ENCODE measurements around the gene CGRRF1.

CGRRF1 gene

DNA sequence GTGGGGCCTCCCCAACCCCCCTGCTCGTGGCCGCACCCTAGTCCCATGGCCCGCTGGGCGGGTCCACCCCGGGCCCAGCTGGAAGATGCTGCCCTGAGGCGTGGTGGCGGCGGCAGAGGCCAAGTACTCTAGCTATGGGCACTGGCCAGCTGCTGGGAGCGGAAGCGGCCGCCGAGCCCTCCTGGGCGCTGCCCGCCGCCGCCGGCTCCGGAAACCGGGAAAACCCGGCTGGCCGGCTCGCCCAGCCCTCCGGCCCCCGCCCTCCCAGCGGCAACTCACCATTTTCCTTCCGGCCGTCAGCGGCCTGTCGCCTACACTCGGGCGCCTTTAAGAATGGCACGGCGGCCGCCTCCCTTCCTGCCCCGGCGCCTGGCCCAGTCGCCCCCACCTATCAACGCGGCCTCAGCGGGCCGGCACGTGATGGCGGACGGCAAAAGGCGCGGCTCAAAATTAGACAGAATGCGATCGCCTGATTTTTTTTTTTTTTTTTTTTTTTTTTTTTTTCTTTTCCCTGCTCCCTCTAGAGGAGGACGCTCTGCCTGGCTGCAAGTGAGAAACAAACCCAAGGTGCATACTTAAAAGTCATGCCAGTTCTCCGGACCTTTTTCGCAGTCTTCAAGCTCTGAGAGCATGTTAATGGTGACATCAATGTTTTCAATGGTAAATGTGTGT is 20.9 kb upstream of the CGRRF1 start, which contains the start of gene GMFB:
Gene GMFB, minus strand, starts transcription at position 335 of the 672 bp plus-strand sequence. Its CDS starts 53 bp downstream, at position 282.
- H3K4me1 ChIP-seq (ENCODE audit: control extremely low read depth in 1 of 4, control insufficient read depth in 4 of 4, insufficient read depth in 4 of 4, low read length in 3 of 4) = peaks cover 14 to 47% (median 34%) of the 10 kb centered on the region in 4 experiments
- DNase-seq = peak; percentile 92 to 96 (median 94)
- H3K4me3 ChIP-seq (ENCODE audit: control insufficient read depth in 1 of 7, extremely low read depth in 1 of 7, insufficient read depth in 4 of 7, low read depth in 2 of 7, low read length in 6 of 7) = peak within 1 kb of the TSS; percentile 56 to 96 (median 88)
- 0% methylated on average over 39 of the region's 51 CpGs for WGBS (ENCODE audit: insufficient coverage)
- H3K27ac ChIP-seq (ENCODE audit: insufficient read depth in 1 of 2, low read depth in 1 of 2, low read length in 2 of 2, poor library complexity in 1 of 2, severe bottlenecking in 2 of 2) = peak within 1 kb of the TSS; percentile 74 to 89
- ChIA-PET CTCF (interaction anchor here (0.6 to 2.4 kb wide), 10 partner anchors 9 to 1790 kb away, joined by 3 to 7 read pairs (median 3); no protein-coding TSS in a partner anchor), POLR2A (interaction anchor here (0.6 to 2.3 kb wide), 3 partner anchors 13 to 47 kb away, joined by 3 to 5 read pairs (median 5); no protein-coding TSS in a partner anchor)
- H3K9me3 ChIP-seq (ENCODE audit: control extremely low read depth in 1 of 5, control insufficient read depth in 4 of 5, insufficient read depth in 2 of 5, low read depth in 1 of 5, low read length in 4 of 5) = no peaks in the 10 kb centered on the region
- H3K27me3 ChIP-seq (replicated peaks in 2 of 5; ENCODE audit: control insufficient read depth in 4 of 5, insufficient read depth in 5 of 5, low read length in 4 of 5) = no peaks in the 10 kb centered on the region
- H3K36me3 ChIP-seq (ENCODE audit: control insufficient read depth in 4 of 4, insufficient read depth in 4 of 4, low read length in 3 of 4) = no peaks in the 10 kb centered on the region

DNA sequence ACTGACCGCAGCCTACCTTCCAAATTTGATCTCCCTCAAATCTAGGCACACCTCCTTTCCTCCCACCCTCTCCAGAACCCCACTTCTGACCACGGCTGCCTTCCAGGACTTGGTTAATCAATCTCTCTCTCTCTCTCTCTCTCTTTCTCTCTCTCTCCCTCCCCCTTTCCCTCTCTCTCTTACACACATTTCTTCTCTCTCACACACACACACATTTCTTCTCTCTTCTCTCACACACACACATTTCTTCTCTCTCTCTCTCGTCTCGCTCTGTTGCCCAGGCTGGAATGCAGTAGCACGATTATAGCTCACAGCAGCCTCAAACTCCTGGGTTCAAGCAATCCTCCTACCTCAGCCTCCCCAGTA is 20.4 kb upstream of the CGRRF1 start:
- no peaks in the 10 kb centered on the region for H3K9me3 ChIP-seq (ENCODE audit: control extremely low read depth in 1 of 5, control insufficient read depth in 4 of 5, insufficient read depth in 2 of 5, low read depth in 1 of 5, low read length in 4 of 5)
- CTCF ChIA-PET = interaction anchor here (0.9 to 1.1 kb wide), 2 partner anchors 10 to 20 kb away, joined by 3 read pairs; no protein-coding TSS in a partner anchor
- DNase-seq = no peak
- H3K4me3 ChIP-seq (ENCODE audit: control insufficient read depth in 1 of 7, extremely low read depth in 1 of 7, insufficient read depth in 4 of 7, low read depth in 2 of 7, low read length in 6 of 7) = peak overlapping the region in 6 of 7 experiments; percentile 71 to 96 (median 88)
- POLR2A ChIA-PET = interaction anchor here (1.0 to 2.3 kb wide), 2 partner anchors 12 to 15 kb away, joined by 3 to 5 read pairs; no protein-coding TSS in a partner anchor
- H3K4me1 ChIP-seq (ENCODE audit: control extremely low read depth in 1 of 4, control insufficient read depth in 4 of 4, insufficient read depth in 4 of 4, low read length in 3 of 4) = peaks cover 14 to 42% (median 32%) of the 10 kb centered on the region in 4 experiments
- no peaks in the 10 kb centered on the region for H3K36me3 ChIP-seq (ENCODE audit: control insufficient read depth in 4 of 4, insufficient read depth in 4 of 4, low read length in 3 of 4)
- H3K27ac ChIP-seq (ENCODE audit: insufficient read depth in 1 of 2, low read depth in 1 of 2, low read length in 2 of 2, poor library complexity in 1 of 2, severe bottlenecking in 2 of 2) = peak overlapping the region in 1 of 2 experiments; percentile 89
- 59% methylated on average over 4 of the region's 5 CpGs for WGBS (ENCODE audit: insufficient coverage)
- H3K27me3 ChIP-seq (replicated peaks in 2 of 5; ENCODE audit: control insufficient read depth in 4 of 5, insufficient read depth in 5 of 5, low read length in 4 of 5) = no peaks in the 10 kb centered on the region

DNA sequence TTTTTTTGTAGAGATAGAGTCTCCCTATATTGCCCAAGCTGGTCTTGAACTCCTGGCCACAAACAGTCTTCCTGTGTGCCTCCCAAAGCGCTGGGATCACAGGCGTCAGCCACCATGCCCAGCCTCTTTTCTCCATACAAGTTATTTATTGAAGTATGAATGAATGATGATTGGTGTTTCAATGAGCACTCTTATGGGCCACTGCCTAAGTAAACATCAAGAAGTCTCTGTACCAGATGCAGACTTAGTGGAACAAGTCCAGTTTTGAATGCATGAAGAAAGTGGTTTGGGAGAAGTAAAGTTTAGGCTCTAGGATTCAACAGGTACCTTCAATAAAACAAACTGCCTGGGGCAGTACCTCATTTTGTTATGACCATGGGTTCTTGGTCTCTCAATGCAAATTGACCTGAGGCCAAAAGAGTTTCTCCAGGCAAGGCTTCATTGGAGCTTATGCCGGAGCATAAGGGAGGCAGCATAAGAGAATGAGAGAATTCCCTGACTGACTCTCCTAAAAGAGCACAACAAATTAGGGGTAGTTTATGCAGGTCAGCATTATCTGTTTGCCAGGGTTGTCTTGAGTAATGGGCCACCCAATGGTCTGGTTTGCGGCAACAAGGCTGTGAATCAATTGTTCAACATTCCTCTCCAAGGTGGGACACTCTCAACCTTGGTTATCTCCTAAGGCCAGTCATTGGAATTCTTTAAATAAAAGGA is 19.8 kb upstream of the CGRRF1 start:
- no peaks in the 10 kb centered on the region for H3K36me3 ChIP-seq (ENCODE audit: control insufficient read depth in 4 of 4, insufficient read depth in 4 of 4, low read length in 3 of 4)
- ChIA-PET POLR2A (interaction anchor here (1.0 kb wide), 2 partner anchors 12 to 50 kb away, joined by 3 to 5 read pairs; no protein-coding TSS in a partner anchor), CTCF (interaction anchor here (0.9 to 1.1 kb wide), 3 partner anchors 10 to 39 kb away, joined by 3 read pairs; no protein-coding TSS in a partner anchor)
- H3K9me3 ChIP-seq (ENCODE audit: control extremely low read depth in 1 of 5, control insufficient read depth in 4 of 5, insufficient read depth in 2 of 5, low read depth in 1 of 5, low read length in 4 of 5) = no peaks in the 10 kb centered on the region
- peaks cover 14 to 37% (median 30%) of the 10 kb centered on the region in 4 experiments for H3K4me1 ChIP-seq (ENCODE audit: control extremely low read depth in 1 of 4, control insufficient read depth in 4 of 4, insufficient read depth in 4 of 4, low read length in 3 of 4)
- H3K4me3 ChIP-seq (ENCODE audit: control insufficient read depth in 1 of 7, extremely low read depth in 1 of 7, insufficient read depth in 4 of 7, low read depth in 2 of 7, low read length in 6 of 7) = peak overlapping the region in 4 of 7 experiments; percentile 84 to 96 (median 92)
- H3K27me3 ChIP-seq (replicated peaks in 2 of 5; ENCODE audit: control insufficient read depth in 4 of 5, insufficient read depth in 5 of 5, low read length in 4 of 5) = no peaks in the 10 kb centered on the region
- no peak for DNase-seq
- peak overlapping the region in 1 of 2 experiments; percentile 89 for H3K27ac ChIP-seq (ENCODE audit: insufficient read depth in 1 of 2, low read depth in 1 of 2, low read length in 2 of 2, poor library complexity in 1 of 2, severe bottlenecking in 2 of 2)
- 92% methylated on average over 2 of the region's 4 CpGs for WGBS (ENCODE audit: insufficient coverage)

DNA sequence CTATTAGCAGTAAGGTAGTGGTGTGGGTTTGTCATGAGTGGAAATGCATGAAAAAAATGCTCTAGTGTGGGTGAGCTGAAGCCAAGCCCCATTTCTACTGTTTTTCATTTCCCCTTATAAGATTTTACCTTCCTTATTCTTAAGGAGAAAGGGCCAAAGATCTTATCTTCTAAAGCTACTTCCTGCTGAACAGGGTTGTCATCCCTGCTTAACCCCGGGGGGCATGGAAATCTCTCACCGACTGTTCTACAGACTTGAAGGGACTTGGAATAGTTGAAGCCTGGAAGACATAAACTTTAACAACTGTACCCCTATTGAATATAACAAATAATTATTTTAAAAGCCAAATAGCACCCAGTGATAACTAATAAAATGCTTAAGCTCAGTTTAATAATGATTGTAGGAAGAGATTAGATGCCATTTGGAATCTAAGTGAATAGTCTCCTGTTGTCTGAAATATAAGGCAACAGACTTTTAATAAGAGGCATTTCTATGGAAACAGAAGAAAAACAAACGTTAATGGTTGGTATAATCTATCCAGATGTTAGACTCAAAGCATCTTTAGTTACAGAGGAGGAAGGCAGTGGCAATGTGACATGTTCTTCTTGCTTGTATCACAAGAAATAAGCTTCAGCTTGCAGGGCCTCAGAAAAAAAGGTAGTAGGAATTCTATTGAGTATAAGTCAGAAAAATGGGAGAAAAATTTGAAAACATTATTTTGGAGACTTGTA is 19.1 kb upstream of the CGRRF1 start:
- 33% methylated on average over 1 of the region's 3 CpGs for WGBS (ENCODE audit: insufficient coverage)
- Histone ChIP-seq H3K36me3 (ENCODE audit: control insufficient read depth in 4 of 4, insufficient read depth in 4 of 4, low read length in 3 of 4) (no peaks in the 10 kb centered on the region), H3K4me3 (ENCODE audit: control insufficient read depth in 1 of 7, extremely low read depth in 1 of 7, insufficient read depth in 4 of 7, low read depth in 2 of 7, low read length in 6 of 7) (peak overlapping the region in 1 of 7 experiments; percentile 11), H3K9me3 (ENCODE audit: control extremely low read depth in 1 of 5, control insufficient read depth in 4 of 5, insufficient read depth in 2 of 5, low read depth in 1 of 5, low read length in 4 of 5) (no peaks in the 10 kb centered on the region), H3K4me1 (ENCODE audit: control extremely low read depth in 1 of 4, control insufficient read depth in 4 of 4, insufficient read depth in 4 of 4, low read length in 3 of 4) (peaks cover 14 to 35% (median 30%) of the 10 kb centered on the region in 4 experiments), H3K27me3 (replicated peaks in 2 of 5; ENCODE audit: control insufficient read depth in 4 of 5, insufficient read depth in 5 of 5, low read length in 4 of 5) (no peaks in the 10 kb centered on the region), H3K27ac (ENCODE audit: insufficient read depth in 1 of 2, low read depth in 1 of 2, low read length in 2 of 2, poor library complexity in 1 of 2, severe bottlenecking in 2 of 2) (peak overlapping the region; percentile 47 to 60)
- DNase-seq = peak in 2 of 3 donors; percentile 71 to 84
- CTCF ChIA-PET = interaction anchor here (1.0 to 1.1 kb wide), 2 partner anchors 9 to 38 kb away, joined by 3 read pairs; no protein-coding TSS in a partner anchor
- POLR2A ChIA-PET = interaction anchor here (1.0 kb wide), 1 partner anchor 50 kb away, joined by 5 read pairs; no protein-coding TSS in a partner anchor

DNA sequence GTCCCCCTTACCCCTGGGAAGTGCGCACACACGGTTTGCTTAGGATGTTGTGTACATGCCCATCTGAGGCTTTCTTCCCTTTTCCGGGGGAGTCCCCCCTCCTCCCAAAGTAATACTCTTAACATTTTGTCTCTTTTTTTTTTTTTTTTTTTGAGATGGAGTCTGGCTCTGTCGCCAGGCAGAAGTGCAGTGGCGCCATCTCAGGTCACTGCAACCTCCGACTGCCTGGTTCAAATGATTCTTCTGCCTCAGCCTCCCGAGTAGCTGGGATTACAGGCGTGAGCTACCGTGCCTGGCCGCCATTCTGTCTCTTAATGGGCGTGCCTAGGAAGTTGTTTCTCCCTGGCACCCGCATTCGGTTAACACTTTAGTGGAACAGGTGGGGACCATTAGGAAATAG is 16.4 kb upstream of the CGRRF1 start:
- Histone ChIP-seq H3K36me3 (ENCODE audit: control insufficient read depth in 4 of 4, insufficient read depth in 4 of 4, low read length in 3 of 4) (no peaks in the 10 kb centered on the region), H3K9me3 (ENCODE audit: control extremely low read depth in 1 of 5, control insufficient read depth in 4 of 5, insufficient read depth in 2 of 5, low read depth in 1 of 5, low read length in 4 of 5) (no peaks in the 10 kb centered on the region), H3K4me3 (ENCODE audit: control insufficient read depth in 1 of 7, extremely low read depth in 1 of 7, insufficient read depth in 4 of 7, low read depth in 2 of 7, low read length in 6 of 7) (no peak overlapping the region), H3K4me1 (ENCODE audit: control extremely low read depth in 1 of 4, control insufficient read depth in 4 of 4, insufficient read depth in 4 of 4, low read length in 3 of 4) (peaks cover 8 to 22% (median 19%) of the 10 kb centered on the region in 4 experiments), H3K27me3 (replicated peaks in 2 of 5; ENCODE audit: control insufficient read depth in 4 of 5, insufficient read depth in 5 of 5, low read length in 4 of 5) (no peaks in the 10 kb centered on the region), H3K27ac (ENCODE audit: insufficient read depth in 1 of 2, low read depth in 1 of 2, low read length in 2 of 2, poor library complexity in 1 of 2, severe bottlenecking in 2 of 2) (no peak overlapping the region)
- WGBS (ENCODE audit: insufficient coverage) = 93% methylated on average over 8 of the region's 13 CpGs
- DNase-seq = peak in 2 of 3 donors; percentile 50 to 52
- POLR2A ChIA-PET = interaction anchor here (0.6 kb wide), 1 partner anchor 282 kb away, joined by 3 read pairs; no protein-coding TSS in a partner anchor
- CTCF ChIA-PET = interaction anchor here (0.9 to 1.3 kb wide), 5 partner anchors 9 to 69 kb away, joined by 3 to 4 read pairs (median 3); no protein-coding TSS in a partner anchor

DNA sequence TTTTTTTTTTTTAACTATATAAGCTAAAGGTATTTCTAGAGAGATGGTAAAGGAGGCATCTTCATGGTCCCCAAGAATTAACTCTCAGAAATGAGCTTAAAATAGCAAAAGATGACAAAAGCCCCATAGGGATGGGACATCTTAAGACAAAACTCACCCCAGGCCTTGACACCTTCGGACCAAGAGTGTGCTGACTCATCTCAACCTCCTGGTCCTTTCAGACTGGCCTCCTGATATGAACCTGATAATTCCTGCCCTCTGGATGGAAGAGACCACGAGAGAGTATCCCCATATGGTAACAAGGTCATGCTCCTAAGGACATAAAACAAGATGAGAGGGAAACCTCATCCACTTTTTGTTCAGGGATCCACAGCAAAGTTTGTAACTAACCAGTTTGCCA is 12.5 kb upstream of the CGRRF1 start:
- 92% methylated on average over 2 of the region's 2 CpGs for WGBS (ENCODE audit: insufficient coverage)
- CTCF ChIA-PET = interaction anchor here (0.8 to 1.9 kb wide), 3 partner anchors 9 to 19 kb away, joined by 3 to 4 read pairs (median 4); no protein-coding TSS in a partner anchor
- Histone ChIP-seq H3K27me3 (replicated peaks in 2 of 5; ENCODE audit: control insufficient read depth in 4 of 5, insufficient read depth in 5 of 5, low read length in 4 of 5) (no peaks in the 10 kb centered on the region), H3K4me1 (ENCODE audit: control extremely low read depth in 1 of 4, control insufficient read depth in 4 of 4, insufficient read depth in 4 of 4, low read length in 3 of 4) (peaks cover 0 to 1% (median under 1%) of the 10 kb centered on the region in 4 experiments), H3K27ac (ENCODE audit: insufficient read depth in 1 of 2, low read depth in 1 of 2, low read length in 2 of 2, poor library complexity in 1 of 2, severe bottlenecking in 2 of 2) (no peak overlapping the region), H3K9me3 (ENCODE audit: control extremely low read depth in 1 of 5, control insufficient read depth in 4 of 5, insufficient read depth in 2 of 5, low read depth in 1 of 5, low read length in 4 of 5) (no peaks in the 10 kb centered on the region), H3K4me3 (ENCODE audit: control insufficient read depth in 1 of 7, extremely low read depth in 1 of 7, insufficient read depth in 4 of 7, low read depth in 2 of 7, low read length in 6 of 7) (no peak overlapping the region), H3K36me3 (ENCODE audit: control insufficient read depth in 4 of 4, insufficient read depth in 4 of 4, low read length in 3 of 4) (no peaks in the 10 kb centered on the region)
- DNase-seq = no peak
- POLR2A ChIA-PET = interaction anchor here (0.6 kb wide), 1 partner anchor 147 kb away, joined by 3 read pairs; no protein-coding TSS in a partner anchor
